Liver (tissue), 3 donors: ENCODE measurements around the gene STX16.

Source experiments
- JUND ChIP-seq, 2 donors: IDR thresholded peaks; 2 replicates each; pipeline ENCODE4 v1.6.1; 2016; ENCODE audit warnings: antibody characterized with exemption in 2 of 2
- RAD21 ChIP-seq, 2 donors: IDR thresholded peaks; 2 replicates each; pipeline ENCODE4 v1.6.1; 2016; ENCODE audit warnings: antibody characterized with exemption in 2 of 2, mild to moderate bottlenecking in 2 of 2
- SP1 ChIP-seq: IDR thresholded peaks from 2 replicates; pipeline ENCODE4 v1.6.1; 2018; ENCODE audit warnings: antibody characterized with exemption, mild to moderate bottlenecking
- TAF1 ChIP-seq: conservative IDR thresholded peaks from 2 replicates; pipeline ENCODE4 v1.6.1; 2016; ENCODE audit warnings: antibody characterized with exemption, mild to moderate bottlenecking
- TF ChIP-seq, protein P1 (sequence below): fragments of 150-350 bp; IDR thresholded peaks from 2 replicates; pipeline ENCODE4 v1.5.1; 2017; ENCODE audit warnings: improper control_type of control experiment, low read depth, low read length; ENCODE audit not compliant: missing input control
- TF ChIP-seq, protein P2 (sequence below): IDR thresholded peaks from 2 replicates; pipeline ENCODE4 v1.6.1; 2016; ENCODE audit warnings: antibody characterized with exemption
- TF ChIP-seq, protein P3 (sequence below): IDR thresholded peaks from 2 replicates; pipeline ENCODE4 v1.6.1; 2016; ENCODE audit warnings: antibody characterized with exemption, mild to moderate bottlenecking
- donor health status: healthy.
- donor health status: healthy.

DNA sequence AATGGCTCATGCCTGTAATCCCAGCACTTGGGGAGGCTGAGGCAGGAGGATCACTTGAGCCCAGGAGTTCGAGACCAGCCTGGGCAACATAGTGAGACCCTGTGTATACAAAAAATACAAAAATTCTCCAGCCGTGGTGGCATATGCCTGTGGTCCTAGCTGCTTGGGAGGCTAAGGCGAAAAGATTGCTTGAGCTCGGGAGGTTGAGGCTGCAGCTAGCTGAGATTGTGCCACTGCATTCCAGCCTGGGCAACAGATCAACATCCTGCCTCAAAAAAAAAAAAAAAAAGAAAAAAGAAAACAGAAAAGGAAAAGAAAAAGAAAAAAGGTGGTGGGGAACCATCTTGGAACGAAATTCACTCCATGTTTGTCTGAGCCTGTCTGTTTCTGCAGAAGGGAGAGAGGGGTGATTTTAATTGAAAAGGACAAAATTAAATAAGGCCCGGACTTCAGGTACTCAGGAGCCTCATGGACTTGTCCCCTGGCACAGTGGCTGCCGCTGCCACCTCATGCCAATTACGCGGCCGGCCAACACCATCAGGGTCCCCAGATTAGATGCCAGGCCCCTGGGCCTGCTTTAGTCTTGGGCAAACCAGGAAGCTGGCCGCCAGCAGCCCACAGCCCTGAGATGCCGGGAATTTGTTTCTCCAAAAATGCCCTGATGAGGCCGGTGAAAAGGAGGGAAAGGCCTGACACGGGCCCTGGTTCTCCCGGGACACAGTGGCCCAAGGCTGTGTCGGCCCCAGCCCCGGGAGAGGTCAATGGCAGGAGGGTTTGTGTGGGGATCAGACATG lies 37.8 kb upstream of the STX16 start:
- TF ChIP-seq, protein P1, sequence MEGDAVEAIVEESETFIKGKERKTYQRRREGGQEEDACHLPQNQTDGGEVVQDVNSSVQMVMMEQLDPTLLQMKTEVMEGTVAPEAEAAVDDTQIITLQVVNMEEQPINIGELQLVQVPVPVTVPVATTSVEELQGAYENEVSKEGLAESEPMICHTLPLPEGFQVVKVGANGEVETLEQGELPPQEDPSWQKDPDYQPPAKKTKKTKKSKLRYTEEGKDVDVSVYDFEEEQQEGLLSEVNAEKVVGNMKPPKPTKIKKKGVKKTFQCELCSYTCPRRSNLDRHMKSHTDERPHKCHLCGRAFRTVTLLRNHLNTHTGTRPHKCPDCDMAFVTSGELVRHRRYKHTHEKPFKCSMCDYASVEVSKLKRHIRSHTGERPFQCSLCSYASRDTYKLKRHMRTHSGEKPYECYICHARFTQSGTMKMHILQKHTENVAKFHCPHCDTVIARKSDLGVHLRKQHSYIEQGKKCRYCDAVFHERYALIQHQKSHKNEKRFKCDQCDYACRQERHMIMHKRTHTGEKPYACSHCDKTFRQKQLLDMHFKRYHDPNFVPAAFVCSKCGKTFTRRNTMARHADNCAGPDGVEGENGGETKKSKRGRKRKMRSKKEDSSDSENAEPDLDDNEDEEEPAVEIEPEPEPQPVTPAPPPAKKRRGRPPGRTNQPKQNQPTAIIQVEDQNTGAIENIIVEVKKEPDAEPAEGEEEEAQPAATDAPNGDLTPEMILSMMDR = no peak
- TF ChIP-seq SP1 = no peak
- no peak for TF ChIP-seq TAF1
- TF ChIP-seq, protein P2, sequence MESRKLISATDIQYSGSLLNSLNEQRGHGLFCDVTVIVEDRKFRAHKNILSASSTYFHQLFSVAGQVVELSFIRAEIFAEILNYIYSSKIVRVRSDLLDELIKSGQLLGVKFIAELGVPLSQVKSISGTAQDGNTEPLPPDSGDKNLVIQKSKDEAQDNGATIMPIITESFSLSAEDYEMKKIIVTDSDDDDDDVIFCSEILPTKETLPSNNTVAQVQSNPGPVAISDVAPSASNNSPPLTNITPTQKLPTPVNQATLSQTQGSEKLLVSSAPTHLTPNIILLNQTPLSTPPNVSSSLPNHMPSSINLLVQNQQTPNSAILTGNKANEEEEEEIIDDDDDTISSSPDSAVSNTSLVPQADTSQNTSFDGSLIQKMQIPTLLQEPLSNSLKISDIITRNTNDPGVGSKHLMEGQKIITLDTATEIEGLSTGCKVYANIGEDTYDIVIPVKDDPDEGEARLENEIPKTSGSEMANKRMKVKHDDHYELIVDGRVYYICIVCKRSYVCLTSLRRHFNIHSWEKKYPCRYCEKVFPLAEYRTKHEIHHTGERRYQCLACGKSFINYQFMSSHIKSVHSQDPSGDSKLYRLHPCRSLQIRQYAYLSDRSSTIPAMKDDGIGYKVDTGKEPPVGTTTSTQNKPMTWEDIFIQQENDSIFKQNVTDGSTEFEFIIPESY = no peak
- TF ChIP-seq, protein P3, sequence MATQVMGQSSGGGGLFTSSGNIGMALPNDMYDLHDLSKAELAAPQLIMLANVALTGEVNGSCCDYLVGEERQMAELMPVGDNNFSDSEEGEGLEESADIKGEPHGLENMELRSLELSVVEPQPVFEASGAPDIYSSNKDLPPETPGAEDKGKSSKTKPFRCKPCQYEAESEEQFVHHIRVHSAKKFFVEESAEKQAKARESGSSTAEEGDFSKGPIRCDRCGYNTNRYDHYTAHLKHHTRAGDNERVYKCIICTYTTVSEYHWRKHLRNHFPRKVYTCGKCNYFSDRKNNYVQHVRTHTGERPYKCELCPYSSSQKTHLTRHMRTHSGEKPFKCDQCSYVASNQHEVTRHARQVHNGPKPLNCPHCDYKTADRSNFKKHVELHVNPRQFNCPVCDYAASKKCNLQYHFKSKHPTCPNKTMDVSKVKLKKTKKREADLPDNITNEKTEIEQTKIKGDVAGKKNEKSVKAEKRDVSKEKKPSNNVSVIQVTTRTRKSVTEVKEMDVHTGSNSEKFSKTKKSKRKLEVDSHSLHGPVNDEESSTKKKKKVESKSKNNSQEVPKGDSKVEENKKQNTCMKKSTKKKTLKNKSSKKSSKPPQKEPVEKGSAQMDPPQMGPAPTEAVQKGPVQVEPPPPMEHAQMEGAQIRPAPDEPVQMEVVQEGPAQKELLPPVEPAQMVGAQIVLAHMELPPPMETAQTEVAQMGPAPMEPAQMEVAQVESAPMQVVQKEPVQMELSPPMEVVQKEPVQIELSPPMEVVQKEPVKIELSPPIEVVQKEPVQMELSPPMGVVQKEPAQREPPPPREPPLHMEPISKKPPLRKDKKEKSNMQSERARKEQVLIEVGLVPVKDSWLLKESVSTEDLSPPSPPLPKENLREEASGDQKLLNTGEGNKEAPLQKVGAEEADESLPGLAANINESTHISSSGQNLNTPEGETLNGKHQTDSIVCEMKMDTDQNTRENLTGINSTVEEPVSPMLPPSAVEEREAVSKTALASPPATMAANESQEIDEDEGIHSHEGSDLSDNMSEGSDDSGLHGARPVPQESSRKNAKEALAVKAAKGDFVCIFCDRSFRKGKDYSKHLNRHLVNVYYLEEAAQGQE = no peak
- TF ChIP-seq RAD21 (IDR thresholded peaks at IDR 0.05) = no peak
- TF ChIP-seq JUND (IDR thresholded peaks at IDR 0.05) = no peak
